SH-SY5Y (cell line): ENCODE results near the gene ZFHX3.

ENCODE experiments used
- GATA2 ChIP-seq: IDR thresholded peaks from 2 replicates; pipeline ENCODE4 v1.6.1; 2011; ENCODE audit warnings: mild to moderate bottlenecking, low read depth, low read length
- GATA3 ChIP-seq: IDR thresholded peaks from 2 replicates; pipeline ENCODE4 v1.6.1; 2011; ENCODE audit warnings: low read depth, mild to moderate bottlenecking, low read length, moderate library complexity

The ZFHX3 gene

DNA sequence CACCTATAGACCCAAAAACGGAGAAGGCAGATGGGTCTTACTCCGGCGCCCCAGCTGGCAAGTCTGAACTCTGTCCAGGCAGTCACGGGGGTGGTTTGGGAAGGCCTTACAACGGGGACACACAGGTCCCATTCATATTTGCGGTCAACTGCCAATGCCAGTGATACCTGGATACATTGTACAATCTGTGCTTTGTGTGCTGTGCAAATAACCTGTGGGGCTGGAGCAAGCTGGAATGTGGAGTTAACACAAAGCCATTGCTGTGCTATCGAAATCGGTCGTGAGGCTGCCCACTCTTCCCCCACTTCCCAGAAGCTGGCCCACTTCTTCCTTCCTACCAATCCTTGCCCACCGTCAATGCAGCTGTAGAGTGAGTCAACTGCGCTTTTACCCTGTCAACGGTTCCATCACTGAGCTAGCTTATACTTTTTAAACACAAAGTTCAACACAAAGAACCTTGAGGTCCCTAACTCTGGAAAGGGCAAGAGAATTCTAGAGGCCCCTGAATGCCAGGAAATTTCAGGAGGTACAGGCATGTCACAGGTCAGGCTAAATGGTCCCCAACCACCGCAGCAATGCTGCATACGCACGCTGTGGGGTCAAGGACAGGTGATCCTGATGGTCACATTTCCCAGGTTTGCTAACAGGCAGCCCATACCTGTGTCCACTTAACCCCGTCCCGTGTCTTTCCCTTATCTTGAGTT lies 122.8 kb downstream of the ZFHX3 start:
- TF ChIP-seq GATA3 (no peak), GATA2 (no peak)

DNA sequence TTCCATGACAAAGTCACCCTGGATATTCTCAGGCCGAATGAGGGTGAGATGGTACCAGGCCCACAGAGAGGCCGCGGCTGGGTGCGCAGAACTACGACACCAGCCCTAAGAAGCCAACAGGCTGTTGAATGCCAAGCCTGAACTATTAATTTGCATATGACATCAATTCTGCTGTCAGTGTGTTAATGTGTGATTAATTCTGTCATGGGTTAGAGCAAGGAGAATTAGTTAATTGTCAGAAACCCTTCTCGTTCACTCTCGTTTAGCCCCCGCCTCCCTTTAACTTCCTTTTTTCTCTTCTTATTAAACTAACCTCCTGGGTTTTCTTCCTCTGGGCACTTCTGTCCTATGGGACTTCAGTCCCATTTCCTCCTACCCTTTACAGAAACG lies 123.4 kb downstream of the ZFHX3 start:
- TF ChIP-seq GATA3 (no peak), GATA2 (no peak)

DNA sequence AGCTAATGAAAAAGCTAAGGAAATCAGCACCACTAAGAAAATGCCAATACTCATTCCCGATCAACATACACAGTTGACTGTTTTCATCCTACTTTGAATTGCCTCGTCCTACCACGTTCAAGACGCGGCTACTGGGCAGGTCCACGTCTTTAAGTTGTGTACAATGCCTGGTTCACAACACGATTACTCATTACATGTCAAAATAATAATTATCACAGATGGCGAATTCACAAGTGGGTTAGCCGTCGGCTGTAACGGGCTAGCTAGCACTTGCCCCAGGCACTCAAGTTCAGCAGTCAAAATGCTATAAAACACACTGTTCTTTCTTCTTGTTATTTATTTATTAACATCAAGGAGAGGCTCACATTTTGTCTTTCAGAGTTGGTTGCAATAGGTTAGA lies 124.2 kb downstream of the ZFHX3 start:
- no peak for TF ChIP-seq GATA2
- no peak for TF ChIP-seq GATA3

DNA sequence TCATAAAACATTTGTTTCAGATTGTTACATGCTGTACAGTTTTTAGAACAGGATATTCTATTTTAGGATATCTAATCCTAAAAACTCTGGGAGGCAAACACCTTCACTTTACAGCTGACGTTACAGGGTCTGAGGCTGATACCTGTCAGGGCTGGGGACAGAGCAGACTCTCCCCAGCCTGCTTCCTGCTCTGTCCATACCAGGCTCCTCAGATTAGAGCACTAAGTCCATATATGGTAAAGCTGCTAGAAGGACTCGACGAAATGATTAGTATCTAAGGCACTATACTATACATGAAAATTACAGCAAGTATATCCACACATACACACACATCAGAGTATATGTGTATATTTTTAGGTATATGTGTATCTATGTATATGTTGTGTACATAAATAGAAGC lies 125.2 kb downstream of the ZFHX3 start:
- TF ChIP-seq GATA3: no peak
- peak; percentile 31; the same call in 1 of the 2 replicates for TF ChIP-seq GATA2

DNA sequence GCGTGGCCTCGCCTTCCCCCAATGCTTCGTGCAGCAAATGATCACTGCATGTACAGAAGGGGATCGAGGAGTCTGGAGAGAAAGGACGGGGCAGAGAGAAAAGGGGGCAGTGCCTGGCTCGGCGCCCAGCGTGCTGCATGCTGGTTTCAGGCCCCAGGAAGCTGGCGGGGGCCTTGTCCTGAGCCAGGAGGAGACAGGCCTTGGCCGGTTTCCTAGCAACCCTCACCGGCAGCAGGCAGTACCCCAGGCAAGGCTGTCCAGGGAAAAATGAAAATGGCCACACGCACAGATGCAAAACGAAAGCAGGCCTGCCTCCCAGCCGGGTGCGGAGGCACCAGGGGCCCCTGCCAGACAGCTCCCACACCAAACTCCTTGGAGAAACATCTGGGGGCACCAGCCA lies 126.3 kb downstream of the ZFHX3 start:
- TF ChIP-seq GATA2 (no peak), GATA3 (no peak)

DNA sequence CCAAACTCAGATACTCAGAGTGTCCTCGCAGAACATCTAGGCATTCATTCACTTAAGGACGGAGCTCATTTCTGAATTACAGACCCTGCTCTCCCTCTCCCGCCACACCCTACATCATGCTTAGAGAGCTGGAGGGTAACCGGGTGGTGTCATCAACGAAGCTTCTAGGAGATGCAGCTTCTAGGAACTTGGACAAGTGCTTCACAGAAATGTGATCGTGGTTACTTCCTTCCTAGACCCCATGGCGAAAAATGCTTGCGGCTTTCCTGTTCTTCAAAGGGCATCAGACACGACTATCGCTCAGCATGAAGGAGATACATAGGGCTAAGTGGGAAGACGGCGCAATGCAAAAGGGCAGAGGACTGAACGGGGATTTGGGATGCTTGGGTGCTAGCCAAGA lies 126.8 kb downstream of the ZFHX3 start:
- no peak for TF ChIP-seq GATA2
- TF ChIP-seq GATA3: no peak

DNA sequence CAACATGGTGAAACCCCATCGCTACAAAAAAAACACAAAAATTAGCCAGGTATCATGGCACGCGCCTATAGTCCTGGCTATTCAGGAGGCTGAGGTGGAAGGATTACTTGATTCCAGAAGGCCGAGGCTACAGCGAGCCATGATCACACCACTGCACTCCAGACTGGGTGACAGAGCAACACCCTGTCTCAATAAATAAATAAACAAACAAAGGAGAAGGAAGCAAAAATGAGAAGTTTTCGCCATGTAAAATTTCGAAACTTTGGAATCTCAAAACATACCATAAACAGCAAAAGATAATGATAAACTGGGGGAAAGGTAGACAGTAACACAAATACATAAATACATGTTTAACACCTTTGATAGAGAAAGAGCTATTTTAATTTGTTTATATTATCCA lies 130.9 kb downstream of the ZFHX3 start:
- no peak for TF ChIP-seq GATA2
- TF ChIP-seq GATA3: no peak

DNA sequence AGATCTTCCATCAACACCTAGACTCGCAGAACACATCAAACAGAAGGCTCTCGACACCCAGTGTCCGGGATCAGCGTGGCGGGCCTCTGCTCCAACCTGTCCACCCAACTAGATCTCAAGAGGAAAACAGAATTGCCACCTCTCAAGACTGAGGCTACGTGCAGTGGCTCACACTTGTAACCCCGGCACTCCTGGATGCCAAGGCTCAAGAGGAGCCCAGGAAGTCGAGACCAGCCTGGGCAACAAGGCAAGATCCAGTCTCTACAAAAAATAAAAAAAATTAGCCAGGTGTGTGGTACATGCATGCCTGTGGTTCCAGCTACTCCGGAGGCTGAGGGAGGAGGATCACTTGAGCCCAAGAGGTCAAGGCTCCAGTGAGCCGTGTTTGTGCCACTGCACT lies 132.6 kb downstream of the ZFHX3 start:
- no peak for TF ChIP-seq GATA3
- no peak for TF ChIP-seq GATA2

DNA sequence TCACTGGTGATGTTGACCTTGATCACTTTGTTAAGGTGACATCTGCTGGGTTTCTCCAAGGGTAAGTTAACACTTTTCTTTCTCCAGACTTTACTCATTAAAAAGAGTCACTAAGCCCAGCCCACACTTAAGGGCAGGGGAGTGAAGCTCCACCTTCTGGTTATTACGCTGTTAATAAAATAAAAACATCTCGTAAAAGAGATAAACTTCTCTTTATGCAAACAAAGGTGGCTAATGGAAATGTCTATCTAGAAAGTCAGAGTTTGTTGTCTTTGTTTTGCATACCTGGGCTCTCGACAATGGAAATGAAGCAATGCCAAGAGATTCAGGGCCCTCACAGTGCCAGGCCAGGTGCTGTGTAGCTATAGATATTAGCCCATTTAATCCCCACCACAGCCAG lies 134.4 kb downstream of the ZFHX3 start:
- no peak for TF ChIP-seq GATA3
- TF ChIP-seq GATA2: no peak

DNA sequence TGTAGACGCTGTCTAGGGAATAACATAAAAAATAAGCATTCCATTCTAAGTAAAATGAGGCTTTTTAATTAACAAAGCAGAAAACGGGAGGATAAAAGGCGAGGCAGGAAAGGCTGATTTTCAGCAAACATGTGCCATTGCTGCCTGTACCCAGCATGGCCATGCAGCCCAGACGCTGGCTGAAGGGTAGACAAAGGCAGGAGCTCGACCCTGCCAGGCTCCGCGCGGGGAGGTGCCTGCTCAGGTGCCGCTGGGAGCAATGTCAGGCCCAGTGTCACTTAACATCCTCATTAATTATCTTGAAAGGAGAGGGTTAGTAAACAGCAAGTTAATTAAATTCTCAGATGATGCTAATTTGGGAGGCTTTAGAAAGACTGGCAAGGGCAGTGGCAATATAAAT lies 136.0 kb downstream of the ZFHX3 start:
- TF ChIP-seq GATA3 (no peak), GATA2 (no peak)

DNA sequence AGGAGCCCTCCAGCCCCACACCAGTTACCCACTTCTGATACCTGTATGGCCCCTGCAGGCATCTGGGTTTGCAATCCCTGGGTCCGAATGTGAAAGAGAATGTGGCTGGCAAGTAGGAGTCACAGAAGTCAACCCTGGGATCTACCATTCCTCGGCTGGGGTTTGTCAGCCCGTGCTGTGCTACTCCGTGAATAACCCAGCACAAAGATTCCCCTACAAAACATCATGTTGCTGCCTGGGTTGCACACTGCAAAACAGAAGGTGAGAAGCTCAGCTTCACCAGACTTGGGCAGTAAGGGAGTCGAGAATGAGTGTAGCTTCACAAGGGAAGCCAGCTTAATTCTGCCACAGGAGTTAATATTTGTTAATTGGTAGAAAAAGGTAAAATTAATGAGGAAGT lies 137.1 kb downstream of the ZFHX3 start:
- TF ChIP-seq GATA3 (no peak), GATA2 (no peak)

DNA sequence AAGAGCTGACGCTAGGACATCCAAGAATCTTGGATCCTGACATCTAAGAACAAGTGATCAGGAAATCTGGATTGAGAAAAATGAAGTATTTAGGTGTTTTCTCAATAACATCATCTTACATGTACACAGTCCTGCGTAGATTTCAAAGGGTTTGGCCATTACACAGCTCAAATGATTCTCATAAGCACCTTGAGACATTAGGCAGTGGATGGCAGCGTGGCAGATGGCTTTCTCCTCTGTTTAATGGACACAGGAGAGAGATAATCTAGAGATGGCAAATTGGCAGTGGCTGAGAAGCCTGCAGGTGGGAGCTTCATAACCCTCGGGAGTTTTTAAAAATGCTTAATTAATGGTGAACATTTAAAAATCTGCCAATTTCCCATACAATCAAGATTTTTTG lies 137.5 kb downstream of the ZFHX3 start:
- TF ChIP-seq GATA3 (no peak), GATA2 (no peak)

DNA sequence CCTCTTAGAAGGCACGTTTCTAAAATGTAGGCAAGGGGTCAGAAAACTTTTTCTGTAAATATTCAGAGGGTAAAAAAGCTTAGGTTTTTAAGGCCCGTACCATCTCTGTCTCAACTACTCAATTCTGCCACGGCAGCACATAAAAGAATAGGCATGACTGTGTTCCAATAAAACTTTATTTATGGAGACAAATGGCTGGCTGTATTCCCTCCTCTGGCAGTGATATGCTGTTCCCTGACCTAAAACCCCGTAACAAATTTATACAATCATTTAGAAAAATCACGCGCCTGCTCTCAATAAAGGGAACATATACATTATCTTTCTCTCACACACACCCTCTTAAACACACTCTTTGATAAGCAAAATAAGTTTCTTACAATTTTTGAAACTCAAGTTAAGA lies 138.7 kb downstream of the ZFHX3 start:
- no peak for TF ChIP-seq GATA2
- TF ChIP-seq GATA3: no peak

DNA sequence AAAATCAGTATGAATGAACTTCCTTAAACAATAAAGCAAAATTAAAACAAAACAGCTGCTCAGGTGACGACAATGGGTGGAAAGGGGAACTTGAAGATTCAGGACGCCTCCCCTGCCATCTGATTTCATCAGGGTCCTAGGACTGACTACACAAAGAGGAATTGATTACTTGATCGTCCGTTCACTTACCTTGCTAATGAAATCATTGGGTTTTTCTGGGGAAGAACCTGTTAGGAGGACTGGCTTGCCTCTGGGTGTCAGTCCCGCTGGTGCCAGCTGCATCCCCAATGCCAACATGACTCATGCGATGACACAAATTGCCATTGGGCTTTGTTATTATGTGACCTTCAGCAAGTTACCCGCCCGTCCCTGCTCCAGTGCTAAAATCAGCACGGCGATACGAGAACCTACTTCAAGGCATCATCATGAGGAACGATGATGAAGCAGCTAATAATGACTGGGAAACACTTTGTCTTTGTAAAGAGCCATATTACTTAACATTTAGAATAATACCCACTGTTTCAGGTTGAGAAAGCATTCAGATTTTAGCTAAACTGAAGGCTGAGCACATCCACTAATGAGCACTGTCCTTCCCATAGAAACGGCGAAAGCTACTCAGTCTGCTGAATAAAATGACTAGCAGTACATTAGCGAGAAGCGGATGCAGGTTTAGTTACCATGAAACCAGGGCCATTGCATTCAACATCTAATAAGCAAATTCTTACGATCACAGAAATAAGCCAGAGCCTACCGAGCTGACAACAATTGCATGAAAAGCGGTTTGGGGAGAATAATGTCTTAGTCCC lies 139.4 kb downstream of the ZFHX3 start:
- no peak for TF ChIP-seq GATA3

DNA sequence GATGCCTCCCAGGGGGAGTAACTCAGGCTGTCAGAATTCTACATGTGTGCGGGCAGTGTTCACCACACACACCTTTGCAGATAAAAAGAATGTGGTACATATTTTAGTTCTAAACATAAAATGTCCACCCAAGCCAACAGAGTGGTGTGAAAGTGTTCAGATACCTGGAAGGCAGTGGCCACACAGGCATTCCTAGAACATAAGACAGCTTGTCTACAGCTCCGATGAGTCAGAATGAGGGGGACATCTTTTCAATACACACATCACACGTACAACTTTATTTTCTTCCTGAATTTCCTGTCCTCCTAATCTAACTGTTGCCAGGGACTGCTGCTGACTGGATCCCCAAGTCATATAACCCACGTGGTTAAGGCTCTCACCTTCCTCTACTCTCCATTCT lies 142.3 kb downstream of the ZFHX3 start:
- TF ChIP-seq GATA3 (no peak), GATA2 (no peak)

DNA sequence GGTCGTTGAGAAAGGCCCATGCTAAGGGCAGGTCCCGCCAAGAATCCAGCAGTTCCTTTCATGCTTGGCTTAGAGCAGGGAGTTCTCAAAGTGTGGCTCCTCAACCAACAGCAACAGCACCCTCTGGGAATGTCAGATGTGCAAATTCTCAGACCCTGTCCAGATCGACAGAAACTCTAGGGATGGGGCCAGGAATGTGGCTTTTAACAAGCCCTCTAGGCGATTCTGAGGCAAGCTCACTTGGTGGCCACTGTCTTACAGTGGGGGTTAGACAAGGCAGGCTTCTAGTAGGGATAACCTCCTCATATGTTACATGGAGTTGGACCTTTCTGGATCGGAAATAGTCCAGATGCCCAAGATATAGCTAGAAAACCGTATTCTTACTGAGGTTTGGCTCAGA lies 144.8 kb downstream of the ZFHX3 start:
- TF ChIP-seq GATA3: no peak
- TF ChIP-seq GATA2: no peak
